Hepatocyte (in vitro differentiated cells): ENCODE measurements around the gene MUC5AC.

Experiments used
- EZH2 ChIP-seq: fragments of 200-600 bp; sonication (generic); IDR thresholded peaks from 2 replicates; pipeline ENCODE4 v1.6.1; 2016; ENCODE audit warnings: antibody characterized with exemption, mild to moderate bottlenecking, borderline replicate concordance
- EZH2phosphoT487 ChIP-seq: fragments of 200-600 bp; sonication (generic); IDR thresholded peaks from one replicate; pipeline ENCODE4 v1.6.1; 2018; ENCODE audit warnings: antibody characterized with exemption, mild to moderate bottlenecking, low read depth, moderate library complexity; ENCODE audit not compliant: unreplicated experiment, severe bottlenecking
- TF ChIP-seq, protein P1 (sequence below): fragments of 200-600 bp; sonication (generic); IDR thresholded peaks from 2 replicates; pipeline ENCODE4 v1.5.1; 2016; ENCODE audit warnings: antibody characterized with exemption, mild to moderate bottlenecking; ENCODE audit not compliant: poor library complexity

DNA sequence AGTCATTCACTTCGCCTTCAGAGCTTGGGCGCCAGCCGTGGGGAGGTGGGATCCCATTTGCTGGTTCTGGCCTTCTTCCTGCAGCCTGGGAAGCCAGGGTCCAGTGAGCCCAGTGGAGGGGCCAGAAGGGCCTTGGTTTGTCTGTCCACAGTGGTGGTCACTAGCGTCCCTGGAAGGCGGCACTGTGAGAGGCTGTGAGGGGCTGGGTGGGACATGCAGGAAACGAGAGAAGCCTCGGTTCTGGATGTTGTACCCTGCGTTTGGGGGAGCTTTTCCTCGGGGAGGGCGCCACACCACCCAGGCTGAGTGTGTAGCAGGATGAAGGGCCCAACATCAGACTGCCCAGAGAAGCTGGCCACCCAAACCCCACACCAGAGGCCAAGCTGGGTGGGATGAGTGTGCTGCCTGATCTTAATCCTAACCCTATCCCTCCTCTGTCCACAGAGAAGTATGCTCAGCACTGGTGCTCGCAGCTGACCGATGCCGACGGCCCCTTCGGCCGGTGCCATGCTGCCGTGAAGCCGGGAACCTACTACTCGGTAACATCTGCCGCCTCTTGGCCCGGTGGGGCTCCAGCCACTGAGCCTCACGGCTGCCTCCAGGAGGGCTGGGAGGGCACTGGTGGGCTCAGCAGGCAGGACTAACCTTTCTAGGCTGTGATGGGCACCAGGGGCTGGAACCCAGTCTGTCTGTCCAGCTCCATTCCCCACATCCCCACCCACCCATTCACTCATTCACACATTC lies 14.4 kb downstream of the MUC5AC start:
- TF ChIP-seq, protein P1, sequence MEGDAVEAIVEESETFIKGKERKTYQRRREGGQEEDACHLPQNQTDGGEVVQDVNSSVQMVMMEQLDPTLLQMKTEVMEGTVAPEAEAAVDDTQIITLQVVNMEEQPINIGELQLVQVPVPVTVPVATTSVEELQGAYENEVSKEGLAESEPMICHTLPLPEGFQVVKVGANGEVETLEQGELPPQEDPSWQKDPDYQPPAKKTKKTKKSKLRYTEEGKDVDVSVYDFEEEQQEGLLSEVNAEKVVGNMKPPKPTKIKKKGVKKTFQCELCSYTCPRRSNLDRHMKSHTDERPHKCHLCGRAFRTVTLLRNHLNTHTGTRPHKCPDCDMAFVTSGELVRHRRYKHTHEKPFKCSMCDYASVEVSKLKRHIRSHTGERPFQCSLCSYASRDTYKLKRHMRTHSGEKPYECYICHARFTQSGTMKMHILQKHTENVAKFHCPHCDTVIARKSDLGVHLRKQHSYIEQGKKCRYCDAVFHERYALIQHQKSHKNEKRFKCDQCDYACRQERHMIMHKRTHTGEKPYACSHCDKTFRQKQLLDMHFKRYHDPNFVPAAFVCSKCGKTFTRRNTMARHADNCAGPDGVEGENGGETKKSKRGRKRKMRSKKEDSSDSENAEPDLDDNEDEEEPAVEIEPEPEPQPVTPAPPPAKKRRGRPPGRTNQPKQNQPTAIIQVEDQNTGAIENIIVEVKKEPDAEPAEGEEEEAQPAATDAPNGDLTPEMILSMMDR, result no peak
- no peak for TF ChIP-seq EZH2
- TF ChIP-seq EZH2phosphoT487, result no peak
